Measurements from ENCODE around the gene AKAP6.

AKAP6 gene

GRCh38 chr14:32584079-32584478 lies 255.0 kb downstream of the AKAP6 start:
- no peak for DNase-seq (ENCODE audit: low read depth)

DNA sequence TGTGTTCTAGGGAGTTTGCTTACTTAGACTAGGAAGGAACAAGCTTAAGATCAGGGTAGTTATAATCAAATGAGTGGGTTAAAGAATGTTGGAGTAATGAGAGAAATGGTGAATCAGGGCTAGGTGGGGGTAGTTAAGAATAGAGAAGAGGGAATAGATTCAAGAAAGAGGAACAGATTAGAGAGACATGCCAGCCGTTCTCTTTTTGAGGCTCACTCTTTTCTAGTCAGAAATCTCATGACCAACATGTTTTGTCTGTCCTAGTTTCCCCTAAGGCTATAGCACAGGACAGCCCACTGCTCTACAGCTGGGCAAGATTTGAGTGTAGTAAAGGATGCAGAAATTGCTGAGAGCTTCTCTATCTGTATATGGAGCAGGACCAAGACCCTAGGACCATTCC lies 258.4 kb downstream of the AKAP6 start:
- no peak for DNase-seq (ENCODE audit: low read depth)

GRCh38 chr14:32588448-32589320 lies 259.6 kb downstream of the AKAP6 start:
- DNase-seq (ENCODE audit: low read depth), result no peak

- DNase-seq (ENCODE audit: low read depth), result no peak
Observed at GRCh38 chr14:32590157-32590556, 261.1 kb downstream of the AKAP6 start.

GRCh38 chr14:32593290-32593942 lies 264.3 kb downstream of the AKAP6 start:
- DNase-seq (ENCODE audit: low read depth), result no peak

GRCh38 chr14:32594766-32595165 lies 265.7 kb downstream of the AKAP6 start:
- no peak for DNase-seq (ENCODE audit: low read depth)

DNA sequence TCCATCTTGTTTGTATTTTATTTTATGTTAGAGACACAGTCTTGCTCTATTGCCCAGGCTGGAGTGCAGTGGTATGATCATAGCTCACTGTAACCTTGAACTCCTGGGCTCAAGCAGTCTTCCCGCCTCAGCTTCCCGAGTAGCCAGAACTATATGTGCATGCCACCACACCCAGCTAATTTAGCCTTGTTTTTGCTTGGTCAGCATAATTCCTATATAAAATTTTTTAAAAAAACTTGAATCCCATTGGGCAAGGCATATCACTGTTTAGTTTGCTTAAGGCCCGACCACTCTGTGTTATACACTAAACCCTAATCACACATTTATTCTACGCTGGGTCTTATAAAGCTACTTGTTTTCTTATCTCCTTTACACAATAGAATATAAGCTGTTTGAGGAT lies 266.4 kb downstream of the AKAP6 start:
- no peak for DNase-seq (ENCODE audit: low read depth)

DNA sequence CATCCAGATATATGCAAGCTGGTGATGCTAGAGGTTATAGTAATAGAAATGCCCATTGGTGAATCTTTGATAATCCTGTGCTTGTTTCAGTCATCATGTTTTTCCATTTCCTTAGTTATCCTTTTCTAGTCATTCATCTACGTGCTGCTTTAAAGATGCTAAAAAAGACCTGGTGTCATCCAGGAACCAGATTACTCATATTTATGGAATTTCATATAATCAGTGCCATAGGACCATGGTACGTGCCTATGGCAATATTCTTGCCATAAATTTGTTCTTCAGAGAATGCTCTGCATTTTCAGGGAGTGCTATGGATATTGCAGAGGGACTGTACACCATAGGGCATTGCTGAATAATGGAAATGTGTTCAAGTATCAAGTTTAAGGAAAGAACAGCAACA lies 267.3 kb downstream of the AKAP6 start:
- no peak for DNase-seq (ENCODE audit: low read depth)

GRCh38 chr14:32597771-32598170 lies 268.7 kb downstream of the AKAP6 start:
- DNase-seq (ENCODE audit: low read depth), result no peak

- no peak for DNase-seq (ENCODE audit: low read depth)
Observed at GRCh38 chr14:32601069-32601468, 272.0 kb downstream of the AKAP6 start.

DNA sequence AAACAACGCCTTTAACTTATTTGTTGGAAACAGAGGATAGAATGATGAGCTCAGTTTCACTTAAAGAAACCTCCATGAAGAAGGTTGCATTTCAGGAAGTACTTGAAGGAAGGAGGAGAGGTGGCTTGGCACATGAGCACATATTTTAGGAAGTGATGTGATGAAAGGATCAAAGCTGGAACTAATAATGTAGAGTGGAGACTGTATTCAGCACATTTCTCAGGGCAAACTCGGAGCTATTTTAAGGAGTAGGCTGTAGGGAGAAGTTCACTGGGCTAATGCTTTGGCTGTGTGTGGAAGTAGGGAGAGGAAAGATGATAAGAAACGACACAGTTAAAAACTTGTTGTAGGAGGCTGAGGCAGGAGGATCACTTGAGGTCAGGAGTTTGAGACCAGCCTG lies 272.8 kb downstream of the AKAP6 start:
- DNase-seq (ENCODE audit: low read depth), result no peak

DNA sequence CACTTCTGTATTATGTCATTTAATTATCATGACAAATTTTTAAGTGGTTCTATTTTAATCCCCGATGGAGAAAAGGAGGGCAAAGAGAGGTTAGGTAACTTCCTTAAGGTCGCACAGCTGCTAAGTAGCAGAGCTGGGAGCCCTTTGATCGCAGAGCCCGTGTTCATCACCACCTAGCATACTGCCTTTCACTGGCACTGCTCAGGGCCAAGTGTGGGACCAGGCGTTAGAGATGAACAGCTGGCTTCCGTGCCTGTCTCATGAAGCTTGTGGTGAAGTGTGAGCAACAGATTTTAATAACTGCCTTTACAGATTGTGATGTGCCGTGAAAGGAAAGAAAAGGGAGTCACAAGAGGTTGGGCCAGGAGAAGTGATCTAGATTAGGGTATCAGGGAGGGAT lies 273.6 kb downstream of the AKAP6 start:
- no peak for DNase-seq (ENCODE audit: low read depth)

DNA sequence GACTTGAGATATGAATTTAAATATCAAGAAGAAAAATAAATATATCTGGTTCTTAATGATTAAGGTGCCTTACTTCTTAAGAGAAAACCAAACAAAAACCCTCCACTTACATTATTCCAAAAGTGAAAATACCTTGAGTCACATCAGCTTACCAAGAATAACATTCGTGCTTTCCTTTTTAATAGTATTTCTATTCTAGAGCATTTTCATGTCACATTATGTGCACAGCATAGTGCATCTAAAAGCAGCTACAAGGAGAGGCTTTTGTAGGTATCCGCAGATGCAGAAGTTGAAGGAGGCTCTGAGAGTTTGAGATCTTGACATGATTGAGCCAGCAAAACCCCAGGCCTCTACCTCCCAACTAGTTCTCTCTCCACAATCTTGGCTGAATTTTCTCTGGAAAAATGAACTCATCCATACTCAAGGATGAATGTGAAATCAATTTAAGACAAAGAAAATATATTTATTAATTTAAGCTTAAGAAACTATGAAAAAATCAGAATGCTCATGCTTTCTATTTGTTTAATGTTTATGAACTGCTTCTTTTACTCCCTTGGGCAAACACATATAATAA lies 275.0 kb downstream of the AKAP6 start:
- DNase-seq (ENCODE audit: low read depth), result no peak

DNA sequence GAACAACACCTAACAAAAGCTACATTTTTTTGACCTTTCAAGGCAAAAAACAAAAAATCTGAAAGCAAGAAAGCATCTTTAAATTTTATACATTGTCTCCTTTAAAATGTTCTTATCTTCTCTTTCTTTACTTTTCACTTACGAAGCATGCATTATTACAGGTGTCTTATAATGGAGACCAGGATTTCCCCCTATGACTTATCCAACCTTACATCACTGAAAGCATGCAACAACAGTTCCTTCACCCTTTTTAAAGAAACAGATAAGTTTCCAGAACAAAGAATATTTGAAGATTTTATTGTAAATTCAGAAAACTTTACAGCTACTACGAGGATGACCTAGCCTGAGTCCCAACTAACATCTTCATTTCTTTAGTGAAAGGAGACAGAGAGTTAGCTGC lies 277.2 kb downstream of the AKAP6 start:
- DNase-seq (ENCODE audit: low read depth), result no peak

DNA sequence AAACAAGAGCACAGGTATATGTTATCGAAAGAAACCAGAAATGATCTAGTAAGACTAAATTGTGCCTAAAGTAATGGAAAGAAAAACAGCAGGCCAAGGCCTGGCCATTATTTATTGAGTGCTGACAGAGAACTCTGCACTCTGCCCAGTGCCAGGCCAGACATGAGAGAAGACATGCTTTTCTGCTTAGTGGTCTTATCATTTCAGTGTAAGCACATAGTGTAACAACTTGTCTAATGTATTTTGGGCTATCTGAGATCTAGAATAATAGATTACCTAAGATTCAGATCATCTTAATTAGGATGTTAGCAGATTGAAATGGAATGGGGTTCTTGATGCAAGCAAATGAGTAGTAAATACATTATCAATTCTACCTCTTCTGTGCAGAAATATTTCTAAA lies 278.3 kb downstream of the AKAP6 start:
- DNase-seq (ENCODE audit: low read depth), result no peak

DNA sequence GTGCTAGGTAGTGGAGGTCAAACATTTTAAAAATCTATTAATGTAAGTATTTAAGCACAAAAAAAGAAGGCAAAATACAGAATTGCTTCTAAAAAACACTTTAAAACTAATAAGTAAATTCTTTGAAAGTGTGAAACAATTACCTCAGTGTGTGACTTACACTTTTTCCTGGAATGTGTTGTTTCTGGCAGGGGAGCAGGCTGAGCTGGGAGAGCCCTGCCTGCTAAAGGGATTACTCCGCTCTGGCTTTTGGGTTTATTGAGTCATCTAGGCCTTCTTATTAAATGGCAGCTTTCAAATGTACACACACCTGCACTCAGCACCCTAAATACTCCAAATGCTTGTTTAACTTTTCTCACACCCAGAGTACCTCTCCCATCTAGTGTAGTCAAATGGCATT lies 279.8 kb downstream of the AKAP6 start:
- no peak for DNase-seq (ENCODE audit: low read depth)

DNA sequence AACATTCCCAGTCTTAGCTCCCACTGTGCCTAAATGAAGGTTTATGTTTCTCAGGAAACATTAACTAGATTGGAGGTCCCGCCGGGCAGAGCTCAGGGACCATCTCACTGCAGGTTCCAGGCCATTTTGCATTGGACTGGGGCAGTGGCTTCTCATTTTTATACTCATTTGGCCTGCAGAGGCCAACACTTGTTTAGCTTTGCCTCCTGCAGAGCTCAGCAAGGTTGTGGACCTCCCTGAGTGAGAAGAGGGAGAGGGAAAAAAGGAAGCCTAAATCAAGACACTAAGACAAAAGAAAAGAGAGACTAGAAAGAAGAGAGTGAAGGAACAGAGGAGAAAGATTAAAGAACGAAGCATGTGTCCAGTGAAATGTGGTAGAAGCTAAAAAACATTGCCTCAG lies 280.3 kb downstream of the AKAP6 start:
- DNase-seq (ENCODE audit: low read depth), result no peak

GRCh38 chr14:32611752-32612151 lies 282.7 kb downstream of the AKAP6 start:
- DNase-seq (ENCODE audit: low read depth), result no peak

GRCh38 chr14:32618991-32619390 lies 289.9 kb downstream of the AKAP6 start:
- DNase-seq (ENCODE audit: low read depth), result no peak

DNA sequence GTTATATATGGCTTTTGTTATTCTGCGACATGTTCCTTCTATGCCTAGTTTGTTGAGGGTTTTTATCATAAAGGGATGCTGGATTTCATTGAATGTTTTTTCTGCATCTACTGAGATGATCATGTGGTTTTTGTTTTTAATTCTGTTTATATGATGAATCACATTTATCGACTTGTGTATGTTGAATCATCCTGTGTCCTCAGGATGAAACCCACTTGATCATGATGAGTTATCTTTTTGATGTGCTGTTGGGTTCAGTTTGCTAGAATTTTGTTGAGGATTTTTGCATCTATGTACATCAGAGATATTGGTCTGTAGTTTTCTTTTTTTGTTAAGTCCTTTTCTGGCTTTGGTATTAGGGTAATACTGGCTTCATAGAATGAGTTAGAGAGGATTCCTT lies 291.2 kb downstream of the AKAP6 start:
- DNase-seq (ENCODE audit: low read depth), result no peak

DNA sequence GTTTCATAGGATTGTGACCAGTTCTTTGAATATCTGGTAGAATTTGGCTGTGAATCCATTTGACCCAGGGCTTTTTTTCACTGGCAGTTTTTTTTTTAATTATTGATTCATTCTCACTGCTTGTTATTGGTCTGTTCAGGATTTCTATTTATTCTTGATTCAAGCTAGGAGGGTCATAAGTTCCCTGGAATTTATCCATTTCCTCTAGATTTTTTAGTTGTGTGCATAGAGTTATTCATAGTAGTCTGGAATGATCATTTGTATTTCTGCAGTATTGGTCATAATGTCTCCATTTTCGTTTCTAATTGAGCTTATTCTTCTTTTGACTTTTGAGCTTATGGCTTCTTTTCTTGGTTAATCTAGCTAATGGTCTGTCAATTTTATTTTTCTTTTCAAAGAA lies 291.6 kb downstream of the AKAP6 start:
- no peak for DNase-seq (ENCODE audit: low read depth)

DNA sequence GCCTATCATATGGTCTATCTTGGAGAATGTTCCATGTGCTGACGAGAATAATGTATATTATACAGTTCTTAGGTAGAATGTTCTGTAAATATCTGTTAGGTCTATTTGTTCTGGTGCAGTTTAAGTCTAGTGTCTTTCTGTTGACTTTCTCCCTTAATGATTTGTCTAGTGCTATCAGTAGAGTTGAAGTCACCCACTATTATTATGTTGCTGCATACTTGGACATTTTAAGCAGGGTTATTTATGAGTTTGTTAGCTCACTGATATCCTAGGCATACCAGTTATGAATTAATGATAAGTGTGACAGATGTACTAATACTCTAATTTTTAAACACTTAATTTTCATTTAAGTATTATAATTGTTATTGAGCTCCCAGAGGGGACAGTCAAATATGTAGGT lies 292.5 kb downstream of the AKAP6 start:
- DNase-seq (ENCODE audit: low read depth), result no peak

GRCh38 chr14:32622742-32623141 lies 293.6 kb downstream of the AKAP6 start:
- no peak for DNase-seq (ENCODE audit: low read depth)
